H54 (cell line): Measurements from ENCODE around the gene SLC16A13.
"Not testable (repeated sequence)": the region's sequence is repeated elsewhere in the genome, so short reads cannot be mapped to it uniquely, and the experiment has no call there.

Experiments used
- DNase-seq: peaks from one replicate; pipeline ENCODE4 v3.0.0; 2011; ENCODE audit warnings: low spot score, mixed read lengths; ENCODE audit not compliant: insufficient read length
- FAIRE-seq: peaks from 3 replicates; lab custom pipeline; 2011; peaks lifted over from hg19 to GRCh38; lab: Jason Lieb, UNC
- POLR2A ChIP-seq: IDR thresholded peaks from 2 replicates; pipeline ENCODE4 v1.6.1; 2011; ENCODE audit warnings: low read depth, mild to moderate bottlenecking, low read length

SLC16A13 gene, protein sequence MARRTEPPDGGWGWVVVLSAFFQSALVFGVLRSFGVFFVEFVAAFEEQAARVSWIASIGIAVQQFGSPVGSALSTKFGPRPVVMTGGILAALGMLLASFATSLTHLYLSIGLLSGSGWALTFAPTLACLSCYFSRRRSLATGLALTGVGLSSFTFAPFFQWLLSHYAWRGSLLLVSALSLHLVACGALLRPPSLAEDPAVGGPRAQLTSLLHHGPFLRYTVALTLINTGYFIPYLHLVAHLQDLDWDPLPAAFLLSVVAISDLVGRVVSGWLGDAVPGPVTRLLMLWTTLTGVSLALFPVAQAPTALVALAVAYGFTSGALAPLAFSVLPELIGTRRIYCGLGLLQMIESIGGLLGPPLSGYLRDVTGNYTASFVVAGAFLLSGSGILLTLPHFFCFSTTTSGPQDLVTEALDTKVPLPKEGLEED

DNA sequence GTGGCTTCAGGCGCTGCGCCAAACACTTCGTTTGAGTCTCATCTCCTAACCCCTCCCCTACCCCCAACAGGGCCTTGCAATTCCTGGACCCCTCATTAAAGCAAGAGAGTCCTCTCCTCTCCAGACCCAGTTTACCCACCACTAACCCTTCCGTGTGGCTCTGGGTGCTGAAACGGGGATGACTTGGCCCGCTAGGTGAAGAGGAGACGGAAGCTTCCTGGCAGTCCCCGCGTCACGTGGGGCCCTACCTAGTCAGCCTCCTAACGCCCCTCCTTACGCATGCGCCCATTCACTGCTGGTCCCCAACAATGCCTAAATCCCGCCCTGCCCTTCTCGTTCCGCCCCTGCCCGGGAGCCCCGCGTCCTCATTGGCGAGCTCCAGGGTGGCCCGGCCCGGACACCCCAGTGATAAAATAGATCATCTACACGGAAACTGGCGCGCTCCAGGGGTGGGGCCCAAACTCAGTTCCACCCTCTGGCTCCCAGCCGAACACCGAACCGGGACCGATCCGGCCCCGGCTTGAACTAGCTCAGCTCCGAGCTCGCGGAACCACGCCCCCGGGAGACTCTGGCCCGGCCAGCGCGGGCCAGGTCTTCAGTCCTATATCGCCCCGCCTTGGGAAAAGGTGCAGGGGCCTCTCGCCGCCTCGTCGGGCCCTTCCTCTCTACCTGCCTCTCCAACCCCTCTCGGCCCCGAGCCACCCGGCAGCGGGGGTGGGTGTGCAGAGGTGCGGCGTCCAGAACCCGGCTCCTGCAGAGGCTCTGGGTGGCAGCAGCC is at the start of gene SLC16A13:
TSS of gene SLC16A13 (plus strand) at position 425 of the 778 bp plus-strand sequence. CDS start 368 bp downstream, outside the sequence.
- DNase-seq (peak; percentile 99), FAIRE-seq (peak; percentile 71)
- TF ChIP-seq POLR2A, result peak; percentile 75

DNA sequence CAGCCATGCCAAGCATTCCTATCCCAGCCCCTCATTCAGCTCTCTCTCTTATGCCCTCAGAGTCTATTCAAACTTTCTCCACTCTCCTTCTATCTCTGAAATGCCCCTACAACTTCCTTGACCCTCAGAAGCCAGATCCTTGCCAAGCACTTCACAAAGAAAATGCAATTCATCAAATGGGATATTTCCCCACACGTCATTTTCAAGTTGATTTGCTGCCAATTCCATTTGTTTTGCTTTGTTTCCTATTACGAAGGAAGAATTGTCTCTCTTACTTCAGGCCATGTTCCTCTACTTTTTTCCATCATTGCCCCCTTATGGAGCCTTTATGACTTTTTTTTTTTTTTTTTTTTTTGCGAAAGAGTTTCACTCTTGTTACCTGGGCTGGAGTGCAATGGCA is 49.1 kb upstream of the SLC16A13 start:
- no peak for TF ChIP-seq POLR2A
- DNase-seq (no peak), FAIRE-seq (no peak)

DNA sequence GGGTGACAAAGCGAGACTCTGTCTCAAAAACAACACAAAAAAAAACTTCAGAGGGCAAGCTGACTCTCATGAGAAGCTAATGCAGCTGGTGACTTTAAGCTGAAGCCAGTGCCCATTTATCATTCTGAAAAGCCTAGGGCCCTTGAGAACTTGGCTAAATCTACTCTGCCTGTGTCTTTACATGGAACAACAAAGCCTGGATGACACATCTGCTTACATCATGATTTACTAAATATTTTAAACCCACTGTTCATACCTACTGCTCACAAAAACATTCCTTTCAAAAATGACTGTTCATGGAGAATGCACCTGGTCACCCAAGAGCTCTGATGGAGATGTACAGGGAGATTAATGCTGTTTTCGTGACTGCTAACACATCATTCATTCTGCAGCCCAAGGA is 46.0 kb upstream of the SLC16A13 start:
- DNase-seq (no peak), FAIRE-seq (no peak)
- no peak for TF ChIP-seq POLR2A

DNA sequence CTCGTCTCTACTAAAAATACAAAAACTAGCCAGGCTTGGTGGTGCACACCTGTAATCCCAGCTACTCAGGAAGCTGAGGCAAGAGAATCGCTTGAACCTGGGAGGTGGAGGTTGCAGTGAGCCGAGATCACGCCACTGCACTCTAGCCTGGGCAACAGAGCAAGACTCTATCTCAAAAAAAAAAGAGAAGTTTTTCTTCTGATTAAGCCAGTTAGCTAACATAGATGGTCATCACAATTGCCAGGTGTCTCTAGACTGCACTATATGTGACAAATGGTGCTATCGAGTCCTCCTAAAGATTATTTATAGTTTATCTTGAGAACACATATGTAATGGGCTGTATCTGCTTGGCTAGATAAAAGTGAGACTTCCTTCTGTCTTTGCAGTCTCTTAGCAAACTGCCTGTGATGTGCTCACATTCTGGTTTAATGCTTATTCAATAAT is 42.2 kb upstream of the SLC16A13 start:
- FAIRE-seq, DNase-seq: not testable (repeated sequence)

DNA sequence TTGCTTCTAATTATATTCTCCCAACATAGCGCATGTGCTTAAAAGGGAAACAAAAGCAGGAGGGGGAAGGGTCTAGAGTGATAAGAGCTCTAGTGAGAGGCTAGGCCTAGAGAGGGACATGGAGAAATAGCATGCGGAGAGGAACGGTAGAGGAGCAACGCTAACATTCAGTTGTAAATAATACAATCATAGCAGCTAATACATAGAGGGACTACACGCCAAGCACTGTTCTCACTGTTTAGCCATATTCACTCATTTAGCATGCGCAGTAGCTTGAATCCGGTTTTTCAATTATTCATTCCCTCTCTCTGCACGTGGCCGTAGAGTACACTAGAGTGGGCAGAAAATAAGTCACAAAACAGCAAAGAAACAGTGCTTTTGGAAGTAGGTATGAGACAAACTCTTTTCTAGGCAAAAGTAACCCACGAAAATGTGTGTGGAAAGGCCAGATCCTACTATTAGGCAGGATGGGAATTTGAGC is 41.7 kb upstream of the SLC16A13 start:
- TF ChIP-seq POLR2A, result no peak
- DNase-seq (no peak), FAIRE-seq (no peak)

DNA sequence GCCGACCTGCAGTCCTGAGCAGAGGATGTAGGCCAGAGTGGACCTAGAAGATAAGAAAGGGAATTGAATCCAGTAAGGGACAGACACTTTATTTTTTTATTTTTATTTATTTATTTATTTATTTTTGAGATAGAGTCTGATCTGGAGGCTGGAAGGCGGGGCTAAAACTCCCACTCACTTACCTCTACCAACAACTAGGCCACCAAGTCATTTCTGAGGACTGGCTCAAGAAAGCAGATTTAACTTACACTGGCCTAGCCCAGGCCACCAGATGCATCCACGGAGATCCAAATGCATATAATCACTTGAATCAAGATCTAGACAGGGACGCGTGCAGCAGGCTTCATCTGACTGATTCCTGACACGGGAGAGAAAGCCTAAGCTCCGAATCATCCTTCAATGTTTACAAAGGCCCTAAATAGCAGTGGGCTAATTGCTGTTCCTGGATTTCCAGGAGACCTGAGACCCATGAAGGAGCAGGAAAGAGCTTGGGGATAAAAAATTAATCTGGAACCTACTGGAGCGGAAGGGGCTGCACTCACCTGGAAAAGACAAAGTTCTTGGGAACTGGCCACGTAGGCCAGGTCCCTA is 41.1 kb upstream of the SLC16A13 start:
- FAIRE-seq (no peak), DNase-seq (no peak)
- no peak for TF ChIP-seq POLR2A

DNA sequence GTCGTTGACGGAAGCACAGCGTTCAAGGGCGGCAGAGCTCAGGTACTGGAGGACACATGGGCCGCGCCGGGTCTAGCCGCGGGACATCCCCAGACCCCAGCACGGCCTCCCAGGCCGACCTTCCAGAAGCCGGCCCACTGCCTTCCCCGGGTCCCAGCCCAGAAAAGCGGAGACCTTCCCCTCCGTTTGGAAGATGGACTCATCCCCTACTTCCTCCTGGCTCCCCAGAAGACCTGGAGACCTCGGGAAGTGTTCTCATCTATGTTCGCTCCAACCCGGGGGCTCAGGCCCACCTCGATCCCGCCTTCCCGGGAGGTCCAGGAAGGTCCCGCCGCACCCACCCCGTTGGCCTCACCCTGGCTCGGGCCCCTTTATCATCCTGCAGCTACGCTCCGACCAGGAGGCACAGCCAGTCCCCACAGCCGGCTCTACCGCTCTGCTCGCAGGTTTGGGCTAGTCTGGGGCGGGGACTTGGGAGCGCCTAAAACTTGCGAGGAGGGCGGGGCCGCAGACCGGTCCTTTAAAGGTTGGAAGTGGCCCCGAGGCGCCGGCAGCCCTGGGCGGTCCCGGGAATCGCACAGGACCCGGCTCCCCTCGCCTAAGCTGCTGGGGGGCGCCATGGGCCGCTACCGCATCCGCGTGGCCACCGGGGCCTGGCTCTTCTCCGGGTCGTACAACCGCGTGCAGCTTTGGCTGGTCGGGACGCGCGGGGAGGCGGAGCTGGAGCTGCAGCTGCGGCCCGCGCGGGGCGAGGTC is 40.1 kb upstream of the SLC16A13 start, which contains the start of gene ALOX12:
TSS of gene ALOX12 (plus strand) at position 550 of the 756 bp plus-strand sequence. CDS start at position 619, 69 bp downstream.
- DNase-seq, result no peak
- no peak for TF ChIP-seq POLR2A
- no peak for FAIRE-seq

DNA sequence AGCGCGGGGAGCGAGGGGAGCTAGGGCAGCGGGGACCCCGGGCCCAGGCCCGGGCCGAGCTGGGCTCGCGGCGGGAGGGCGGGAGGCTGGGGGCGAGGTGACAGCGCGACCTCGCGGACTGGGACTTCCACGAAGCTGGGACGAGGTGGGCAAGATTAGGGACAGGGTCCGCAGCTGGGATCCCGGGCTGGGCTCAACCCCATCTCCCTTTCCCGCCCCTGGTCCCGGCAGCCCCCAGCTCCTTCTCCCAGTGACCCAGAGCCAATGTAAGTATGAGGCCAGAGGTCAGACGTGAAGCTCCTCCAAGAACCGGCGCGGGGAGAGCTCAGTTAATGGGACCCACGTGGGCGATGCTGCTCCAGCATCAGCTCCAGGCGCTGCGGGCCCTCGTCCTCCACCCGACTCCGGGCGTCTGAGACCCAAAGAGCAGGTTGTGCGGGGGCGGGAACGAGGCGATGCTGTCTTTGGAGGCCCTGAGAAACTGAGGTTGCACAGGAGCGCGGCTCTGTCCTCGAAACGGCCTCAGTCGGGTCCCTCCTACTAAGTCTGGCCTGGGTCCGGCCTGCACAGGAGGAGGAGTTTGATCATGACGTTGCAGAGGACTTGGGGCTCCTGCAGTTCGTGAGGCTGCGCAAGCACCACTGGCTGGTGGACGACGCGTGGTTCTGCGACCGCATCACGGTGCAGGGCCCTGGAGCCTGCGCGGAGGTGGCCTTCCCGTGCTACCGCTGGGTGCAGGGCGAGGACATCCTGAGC is 39.4 kb upstream of the SLC16A13 start:
- DNase-seq, result no peak
- no peak for TF ChIP-seq POLR2A
- no peak for FAIRE-seq

DNA sequence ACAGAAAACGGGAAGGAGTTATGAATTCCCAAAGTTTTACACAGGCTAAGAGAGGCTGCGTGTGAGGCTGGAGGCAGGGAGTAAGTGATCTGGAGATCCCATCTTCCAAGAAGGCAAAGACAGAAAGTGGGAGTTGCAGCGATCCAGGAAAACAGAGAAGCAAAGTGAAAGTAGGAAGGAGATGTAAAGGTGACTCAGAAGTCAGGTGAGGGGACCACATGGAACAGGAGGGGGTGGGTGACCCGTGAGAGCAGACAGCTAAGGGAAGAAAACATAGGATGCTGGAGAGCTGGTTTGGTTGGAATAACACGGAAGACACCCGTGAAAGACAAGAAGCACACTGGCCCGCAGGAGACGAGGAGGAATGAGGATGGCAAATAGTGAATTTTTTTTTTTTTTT is 38.6 kb upstream of the SLC16A13 start:
- TF ChIP-seq POLR2A, result no peak
- FAIRE-seq, result no peak
- no peak for DNase-seq

DNA sequence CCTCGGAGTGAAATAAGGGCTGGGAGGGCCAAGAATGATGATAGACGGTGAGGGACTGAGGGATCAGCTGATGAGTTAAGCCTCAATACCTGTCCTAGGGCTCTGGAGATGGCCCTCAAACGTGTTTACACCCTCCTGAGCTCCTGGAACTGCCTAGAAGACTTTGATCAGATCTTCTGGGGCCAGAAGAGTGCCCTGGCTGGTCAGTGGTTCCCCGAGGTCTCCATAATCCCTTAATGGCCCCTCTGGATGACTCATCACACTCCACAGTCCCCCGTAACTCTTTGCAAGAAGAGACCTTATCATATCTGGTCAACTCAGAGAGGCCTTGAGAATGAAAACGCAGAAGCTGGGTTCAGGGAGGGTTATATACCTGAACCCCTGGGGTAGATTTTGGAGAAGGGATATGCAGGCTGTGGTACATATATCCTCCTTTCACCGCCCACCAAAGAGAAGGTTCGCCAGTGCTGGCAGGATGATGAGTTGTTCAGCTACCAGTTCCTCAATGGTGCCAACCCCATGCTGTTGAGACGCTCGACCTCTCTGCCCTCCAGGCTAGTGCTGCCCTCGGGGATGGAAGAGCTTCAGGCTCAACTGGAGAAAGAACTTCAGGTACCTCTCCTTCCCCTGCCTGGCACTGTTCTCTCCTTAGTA is 36.8 kb upstream of the SLC16A13 start:
- no peak for DNase-seq
- no peak for FAIRE-seq
- TF ChIP-seq POLR2A, result no peak

DNA sequence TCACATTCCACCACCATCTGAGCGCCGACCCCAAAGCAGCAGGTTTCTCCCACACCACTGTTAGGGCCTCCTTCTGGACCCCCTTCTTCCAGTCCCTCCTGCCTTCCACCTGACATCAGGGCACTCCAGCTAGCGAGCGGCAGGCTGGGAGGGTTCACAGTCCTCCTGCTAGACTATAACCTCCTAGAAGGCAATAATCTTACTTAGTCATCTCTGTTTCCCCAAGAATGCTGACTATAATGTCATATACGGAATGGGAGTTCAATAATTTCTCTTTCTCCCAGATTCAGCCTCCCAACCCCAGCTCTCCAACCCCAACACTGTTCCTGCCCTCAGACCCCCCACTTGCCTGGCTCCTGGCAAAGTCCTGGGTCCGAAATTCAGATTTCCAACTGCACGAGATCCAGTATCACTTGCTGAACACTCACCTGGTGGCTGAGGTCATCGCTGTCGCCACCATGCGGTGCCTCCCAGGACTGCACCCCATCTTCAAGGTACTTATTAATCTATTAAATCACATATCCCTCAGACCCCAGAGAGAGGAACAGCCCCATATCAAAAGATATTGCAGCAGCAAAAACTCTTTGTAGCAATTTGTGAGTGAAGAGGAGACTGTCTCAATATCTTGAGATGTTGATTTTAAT is 34.4 kb upstream of the SLC16A13 start:
- no peak for TF ChIP-seq POLR2A
- FAIRE-seq, result no peak

DNA sequence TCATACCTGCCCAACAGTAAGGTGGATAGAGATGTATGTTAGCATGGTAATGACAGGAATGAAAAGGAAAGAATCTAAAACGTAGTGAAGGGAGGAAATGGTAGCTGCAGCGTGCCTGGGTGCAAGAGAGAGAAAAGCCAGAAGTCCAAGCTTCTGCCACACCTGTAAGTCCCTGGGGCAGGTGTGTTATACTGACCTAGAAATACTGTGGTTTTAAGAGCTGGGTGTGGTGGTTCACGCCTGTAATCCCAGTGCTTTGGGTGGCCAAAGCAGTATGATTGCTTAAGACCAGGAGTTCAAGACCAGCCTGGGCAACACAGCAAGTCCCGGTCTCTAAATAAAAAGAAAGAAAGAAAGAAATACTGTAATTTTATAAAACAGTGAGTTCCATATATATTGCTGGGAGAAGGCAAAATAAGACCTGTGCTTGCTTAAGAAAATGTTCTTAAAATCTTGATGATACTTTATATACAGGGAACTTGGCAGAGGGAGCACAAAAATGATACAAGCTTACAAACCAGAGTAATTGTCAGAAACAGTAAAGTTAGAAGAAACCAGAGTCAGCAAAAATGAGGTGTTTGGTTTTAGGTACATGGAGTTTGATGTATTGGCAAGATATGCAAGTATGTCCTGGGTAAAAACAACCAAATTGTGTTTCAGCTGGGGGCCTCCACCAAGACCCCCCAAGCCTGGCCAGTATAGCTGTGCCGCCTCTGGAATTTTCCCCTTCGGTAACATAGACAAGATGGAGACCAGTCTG is 33.3 kb upstream of the SLC16A13 start:
- TF ChIP-seq POLR2A, result no peak
- no peak for FAIRE-seq
- DNase-seq, result no peak

More for the DNA sequence above, 34.4 kb upstream of the SLC16A13 start:
- DNase-seq, result no peak
